ENCODE measurements around the gene PDXK. TPM values are rescaled to one million over a fixed set of nuclear protein-coding genes. Genes with fewer than 3 reads are reported as not detected.

PDXK gene
- polyA plus RNA-seq, 1 of the 3 experiments (the other 2 are of a cell fraction), result 85.7 TPM

GRCh38 chr21:43737158-43737950 is 18.4 kb downstream of the PDXK start:
- DNase-seq, result no peak
- H3F3A ChIP-seq (replicated peaks; ENCODE audit: insufficient read depth), result peaks cover 14% of the 10 kb centered on the region
- H3K4me2 ChIP-seq, result no peak overlapping the region
- peaks cover 17% of the 10 kb centered on the region; the same call in 1 of the 2 replicates for H4K20me1 ChIP-seq (ENCODE audit: insufficient read depth)
- H3K27me3 ChIP-seq (ENCODE audit: insufficient read depth), result no peaks in the 10 kb centered on the region
- 93% methylated on average over 25 of the region's 35 CpGs for WGBS (ENCODE audit: low lambda C conversion rate)
- H3K27ac ChIP-seq (ENCODE audit: low read depth in 2 of 2, low read length in 1 of 2), result no peak overlapping the region
- H3K79me2 ChIP-seq (ENCODE audit: insufficient read depth), result peaks cover 29% of the 10 kb centered on the region; the same call in 1 of the 2 replicates
- H3K9ac ChIP-seq, result no peak overlapping the region
- H3K9me3 ChIP-seq, result no peaks in the 10 kb centered on the region
- no peak overlapping the region for H2AFZ ChIP-seq (ENCODE audit: low read depth)
- no peaks in the 10 kb centered on the region for H3K9me2 ChIP-seq
- POLR2A ChIA-PET, result no interaction called here
- H3K4me3 ChIP-seq (ENCODE audit: low read depth in 2 of 2, low read length in 1 of 2), result no peak overlapping the region
- CTCF ChIA-PET, result interaction anchor here (1.2 to 1.4 kb wide), 2 partner anchors 9 to 11 kb away, joined by 3 read pairs; no protein-coding TSS in a partner anchor
- H3K36me3 ChIP-seq (replicated peaks in 1 of 2; ENCODE audit: control insufficient read depth in 1 of 2, insufficient read depth in 2 of 2, low read length in 1 of 2), result peaks cover 5 to 8% of the 10 kb centered on the region in 2 experiments
- peaks cover 3 to 11% of the 10 kb centered on the region in 2 experiments; a peak in 2 of 4 replicates for H3K4me1 ChIP-seq (ENCODE audit: control insufficient read depth in 1 of 2, insufficient read depth in 2 of 2, low read depth in 1 of 2, low read length in 1 of 2)
- TF ChIP-seq ELF1 (IDR thresholded peaks at IDR 0.05) (no peak), FOXJ3 (CRISPR knock-in tag; IDR thresholded peaks at IDR 0.05) (no peak), CHD2 (IDR thresholded peaks at IDR 0.05; ENCODE audit: low read length, partially characterized antibody) (no peak), YY1 (IDR thresholded peaks at IDR 0.05; ENCODE audit: low read depth) (no peak), SMC3 (IDR thresholded peaks at IDR 0.05; ENCODE audit: low read depth, low read length) (no peak), MXI1 (IDR thresholded peaks at IDR 0.05; ENCODE audit: low read depth, low read length) (no peak), JUND (IDR thresholded peaks at IDR 0.05) (no peak), CTCF (IDR thresholded peaks at IDR 0.05) (no peak), PBX3 (IDR thresholded peaks at IDR 0.05) (no peak), EZH2phosphoT487 (IDR thresholded peaks at IDR 0.05; ENCODE audit: borderline replicate concordance, low read depth) (no peak), MEF2A (IDR thresholded peaks at IDR 0.05; ENCODE audit: borderline replicate concordance, low read depth) (no peak), IRF3 (IDR thresholded peaks at IDR 0.05; ENCODE audit: low read depth, low read length) (no peak), NFIC (IDR thresholded peaks at IDR 0.05; ENCODE audit: borderline replicate concordance) (no peak), FOXM1 (IDR thresholded peaks at IDR 0.05; ENCODE audit: low read depth) (no peak), USF1 (IDR thresholded peaks at IDR 0.05; ENCODE audit: borderline replicate concordance, low read depth) (no peak), GABPA (IDR thresholded peaks at IDR 0.05; ENCODE audit: low read depth) (no peak)
- TF ChIP-seq, protein P1, sequence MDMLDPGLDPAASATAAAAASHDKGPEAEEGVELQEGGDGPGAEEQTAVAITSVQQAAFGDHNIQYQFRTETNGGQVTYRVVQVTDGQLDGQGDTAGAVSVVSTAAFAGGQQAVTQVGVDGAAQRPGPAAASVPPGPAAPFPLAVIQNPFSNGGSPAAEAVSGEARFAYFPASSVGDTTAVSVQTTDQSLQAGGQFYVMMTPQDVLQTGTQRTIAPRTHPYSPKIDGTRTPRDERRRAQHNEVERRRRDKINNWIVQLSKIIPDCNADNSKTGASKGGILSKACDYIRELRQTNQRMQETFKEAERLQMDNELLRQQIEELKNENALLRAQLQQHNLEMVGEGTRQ (IDR thresholded peaks at IDR 0.05; ENCODE audit: borderline replicate concordance, low read depth, low read length), result no peak
- TF ChIP-seq, protein P2, sequence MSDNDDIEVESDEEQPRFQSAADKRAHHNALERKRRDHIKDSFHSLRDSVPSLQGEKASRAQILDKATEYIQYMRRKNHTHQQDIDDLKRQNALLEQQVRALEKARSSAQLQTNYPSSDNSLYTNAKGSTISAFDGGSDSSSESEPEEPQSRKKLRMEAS (IDR thresholded peaks at IDR 0.05; ENCODE audit: low read depth), result no peak
- TF ChIP-seq, protein P3, sequence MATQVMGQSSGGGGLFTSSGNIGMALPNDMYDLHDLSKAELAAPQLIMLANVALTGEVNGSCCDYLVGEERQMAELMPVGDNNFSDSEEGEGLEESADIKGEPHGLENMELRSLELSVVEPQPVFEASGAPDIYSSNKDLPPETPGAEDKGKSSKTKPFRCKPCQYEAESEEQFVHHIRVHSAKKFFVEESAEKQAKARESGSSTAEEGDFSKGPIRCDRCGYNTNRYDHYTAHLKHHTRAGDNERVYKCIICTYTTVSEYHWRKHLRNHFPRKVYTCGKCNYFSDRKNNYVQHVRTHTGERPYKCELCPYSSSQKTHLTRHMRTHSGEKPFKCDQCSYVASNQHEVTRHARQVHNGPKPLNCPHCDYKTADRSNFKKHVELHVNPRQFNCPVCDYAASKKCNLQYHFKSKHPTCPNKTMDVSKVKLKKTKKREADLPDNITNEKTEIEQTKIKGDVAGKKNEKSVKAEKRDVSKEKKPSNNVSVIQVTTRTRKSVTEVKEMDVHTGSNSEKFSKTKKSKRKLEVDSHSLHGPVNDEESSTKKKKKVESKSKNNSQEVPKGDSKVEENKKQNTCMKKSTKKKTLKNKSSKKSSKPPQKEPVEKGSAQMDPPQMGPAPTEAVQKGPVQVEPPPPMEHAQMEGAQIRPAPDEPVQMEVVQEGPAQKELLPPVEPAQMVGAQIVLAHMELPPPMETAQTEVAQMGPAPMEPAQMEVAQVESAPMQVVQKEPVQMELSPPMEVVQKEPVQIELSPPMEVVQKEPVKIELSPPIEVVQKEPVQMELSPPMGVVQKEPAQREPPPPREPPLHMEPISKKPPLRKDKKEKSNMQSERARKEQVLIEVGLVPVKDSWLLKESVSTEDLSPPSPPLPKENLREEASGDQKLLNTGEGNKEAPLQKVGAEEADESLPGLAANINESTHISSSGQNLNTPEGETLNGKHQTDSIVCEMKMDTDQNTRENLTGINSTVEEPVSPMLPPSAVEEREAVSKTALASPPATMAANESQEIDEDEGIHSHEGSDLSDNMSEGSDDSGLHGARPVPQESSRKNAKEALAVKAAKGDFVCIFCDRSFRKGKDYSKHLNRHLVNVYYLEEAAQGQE (IDR thresholded peaks at IDR 0.05; ENCODE audit: low read depth, low read length), result no peak

Measured in SK-N-SH (cell line).